ENCODE measurements around the gene POLR1D. TPM values are rescaled to one million over a fixed set of nuclear protein-coding genes. Genes with fewer than 3 reads are reported as not detected.

The POLR1D gene
- total RNA-seq, 1 donor from 2014 or later = 75.2 TPM

- Mint-ChIP-seq H3K9me3 (ENCODE audit: low read depth) (peaks cover 8% of the 10 kb centered on the region), H3K4me1 (ENCODE audit: low read depth) (peaks cover 35% of the 10 kb centered on the region), H3K27me3 (ENCODE audit: low read depth) (no peaks in the 10 kb centered on the region), H3K36me3 (ENCODE audit: low read depth) (peaks cover 4% of the 10 kb centered on the region), H3K27ac (ENCODE audit: unreplicated experiment) (no peak overlapping the region), H3K4me3 (ENCODE audit: unreplicated experiment) (no peak overlapping the region)
- no peak for DNase-seq (ENCODE audit: low spot score)
- no peak for TF ChIP-seq CTCF (IDR thresholded peaks at IDR 0.05)
Measured at GRCh38 chr13:27613628-27614027, 8.1 kb upstream of the POLR1D start.

GRCh38 chr13:27617881-27618321 lies 3.8 kb upstream of the POLR1D start:
- Mint-ChIP-seq H3K36me3 (ENCODE audit: low read depth) (peaks cover 4% of the 10 kb centered on the region), H3K4me3 (ENCODE audit: unreplicated experiment) (no peak overlapping the region), H3K27ac (ENCODE audit: unreplicated experiment) (no peak overlapping the region), H3K9me3 (ENCODE audit: low read depth) (peaks cover 8% of the 10 kb centered on the region), H3K4me1 (ENCODE audit: low read depth) (peaks cover 34% of the 10 kb centered on the region), H3K27me3 (ENCODE audit: low read depth) (no peaks in the 10 kb centered on the region)
- DNase-seq (ENCODE audit: low spot score) = no peak
- no peak for TF ChIP-seq CTCF (IDR thresholded peaks at IDR 0.05)

- Mint-ChIP-seq H3K4me3 (ENCODE audit: unreplicated experiment) (peak overlapping the region; percentile 90), H3K4me1 (ENCODE audit: low read depth) (peaks cover 41% of the 10 kb centered on the region), H3K27ac (ENCODE audit: unreplicated experiment) (peak overlapping the region; percentile 92), H3K9me3 (ENCODE audit: low read depth) (peaks cover 7% of the 10 kb centered on the region), H3K27me3 (ENCODE audit: low read depth) (no peaks in the 10 kb centered on the region), H3K36me3 (ENCODE audit: low read depth) (peaks cover 6% of the 10 kb centered on the region)
- TF ChIP-seq CTCF (IDR thresholded peaks at IDR 0.05) = no peak
- DNase-seq (ENCODE audit: low spot score) = no peak
Measured at GRCh38 chr13:27619093-27619727, 2.5 kb upstream of the POLR1D start.

GRCh38 chr13:27619728-27620376 lies 1.8 kb upstream of the POLR1D start:
- TF ChIP-seq CTCF (IDR thresholded peaks at IDR 0.05) = peak; percentile 66
- Mint-ChIP-seq H3K27ac (ENCODE audit: unreplicated experiment) (peak overlapping the region; percentile 92), H3K4me1 (ENCODE audit: low read depth) (peaks cover 41% of the 10 kb centered on the region), H3K36me3 (ENCODE audit: low read depth) (peaks cover 3% of the 10 kb centered on the region), H3K27me3 (ENCODE audit: low read depth) (no peaks in the 10 kb centered on the region), H3K4me3 (ENCODE audit: unreplicated experiment) (peak overlapping the region; percentile 90), H3K9me3 (ENCODE audit: low read depth) (peaks cover 2% of the 10 kb centered on the region)
- no peak for DNase-seq (ENCODE audit: low spot score)

GRCh38 chr13:27620377-27621115 lies 1.1 kb upstream of the POLR1D start, which contains the start of gene LNX2:
Gene LNX2, minus strand, starts transcription at chr13:27620529. Its CDS starts 38,826 bp downstream, at chr13:27581703.
- H3K27me3 Mint-ChIP-seq (ENCODE audit: low read depth) = no peaks in the 10 kb centered on the region
- H3K9me3 Mint-ChIP-seq (ENCODE audit: low read depth) = no peaks in the 10 kb centered on the region
- peak within 1 kb of the TSS; percentile 90 for H3K4me3 Mint-ChIP-seq (ENCODE audit: unreplicated experiment)
- peak; percentile 99 for DNase-seq (ENCODE audit: low spot score)
- no peak for TF ChIP-seq CTCF (IDR thresholded peaks at IDR 0.05)
- peaks cover 3% of the 10 kb centered on the region for H3K36me3 Mint-ChIP-seq (ENCODE audit: low read depth)
- H3K27ac Mint-ChIP-seq (ENCODE audit: unreplicated experiment) = peak within 1 kb of the TSS; percentile 95
- peaks cover 45% of the 10 kb centered on the region for H3K4me1 Mint-ChIP-seq (ENCODE audit: low read depth)
